HG03565 (cell line): ENCODE data around the gene PPM1L.

ENCODE experiments used
- ATAC-seq: cut with Tn5 transposase; IDR thresholded peaks from one replicate; pipeline ENCODE4 v1.9.1; 2021; ENCODE audit warnings: mild to moderate bottlenecking, moderate library complexity; ENCODE audit not compliant: unreplicated experiment

PPM1L gene

DNA sequence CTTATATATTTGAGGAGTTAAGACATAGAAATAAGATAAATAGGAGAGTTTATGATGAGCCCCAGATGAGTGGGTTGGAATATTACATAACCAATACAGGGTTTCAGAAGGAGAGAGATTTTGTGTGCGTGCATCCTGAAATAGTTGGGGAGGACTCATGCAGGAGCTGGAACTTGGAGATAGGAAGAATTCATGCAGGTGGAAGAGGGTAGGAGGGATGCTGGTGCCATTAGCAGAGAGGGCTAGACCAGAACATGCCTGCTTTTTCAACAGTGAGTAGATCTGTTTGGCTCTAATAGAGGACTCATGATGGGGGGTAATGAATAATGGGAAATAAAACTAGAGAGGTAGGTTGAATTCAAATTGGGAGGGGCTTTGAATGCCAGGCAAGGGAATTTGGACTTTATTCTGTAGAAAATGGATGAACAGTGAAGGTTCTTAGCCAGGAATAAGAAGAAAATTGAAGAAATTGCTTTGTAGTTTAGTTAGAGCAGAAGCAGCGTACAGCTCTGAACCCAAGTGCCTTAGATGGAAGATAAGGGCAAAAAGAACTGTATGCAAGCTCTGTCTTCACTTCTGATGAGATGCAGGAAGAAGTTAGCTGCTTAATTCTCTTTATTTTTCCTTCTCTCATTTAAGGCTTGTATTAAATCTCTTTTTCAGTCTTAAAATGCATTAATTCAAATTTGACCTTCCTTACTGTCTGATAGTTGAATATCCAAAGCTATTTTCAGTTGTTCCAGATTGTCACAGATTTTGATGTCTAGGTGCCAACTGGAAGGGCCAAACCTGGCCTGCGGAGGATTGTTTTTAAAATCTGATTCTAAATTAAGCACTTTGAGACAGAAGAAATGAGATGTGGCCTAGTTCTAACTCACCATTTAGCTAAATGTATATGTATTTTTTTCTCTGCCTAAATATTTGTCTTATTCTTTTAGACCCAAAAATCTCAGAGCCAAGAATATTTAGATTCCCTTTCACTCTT is 86.3 kb downstream of the PPM1L start:
- no peak for ATAC-seq

GRCh38 chr3:160851629-160852210 is 95.7 kb downstream of the PPM1L start:
- no peak for ATAC-seq

DNA sequence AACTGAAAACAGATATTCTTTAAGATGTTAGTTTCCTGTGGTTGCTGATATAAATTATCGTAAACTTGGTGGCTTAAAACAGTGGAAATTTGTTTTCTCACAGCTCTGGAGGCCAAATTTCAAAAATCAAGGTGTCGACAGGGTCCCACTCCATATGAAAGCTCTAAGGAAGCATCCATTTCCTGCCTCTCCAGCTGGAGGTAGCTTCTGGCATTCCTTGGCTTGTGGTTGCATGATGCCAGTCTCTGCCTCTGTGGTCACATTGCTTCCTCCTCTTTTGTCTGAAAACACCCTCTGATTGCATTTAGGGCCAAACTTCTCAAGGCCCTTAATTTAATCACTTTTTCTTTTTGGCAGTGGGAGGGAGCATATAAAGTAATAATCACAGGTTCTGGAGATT is 96.8 kb downstream of the PPM1L start:
- no peak for ATAC-seq

- no peak for ATAC-seq
Observed at GRCh38 chr3:160856450-160856849, 100.4 kb downstream of the PPM1L start.

DNA sequence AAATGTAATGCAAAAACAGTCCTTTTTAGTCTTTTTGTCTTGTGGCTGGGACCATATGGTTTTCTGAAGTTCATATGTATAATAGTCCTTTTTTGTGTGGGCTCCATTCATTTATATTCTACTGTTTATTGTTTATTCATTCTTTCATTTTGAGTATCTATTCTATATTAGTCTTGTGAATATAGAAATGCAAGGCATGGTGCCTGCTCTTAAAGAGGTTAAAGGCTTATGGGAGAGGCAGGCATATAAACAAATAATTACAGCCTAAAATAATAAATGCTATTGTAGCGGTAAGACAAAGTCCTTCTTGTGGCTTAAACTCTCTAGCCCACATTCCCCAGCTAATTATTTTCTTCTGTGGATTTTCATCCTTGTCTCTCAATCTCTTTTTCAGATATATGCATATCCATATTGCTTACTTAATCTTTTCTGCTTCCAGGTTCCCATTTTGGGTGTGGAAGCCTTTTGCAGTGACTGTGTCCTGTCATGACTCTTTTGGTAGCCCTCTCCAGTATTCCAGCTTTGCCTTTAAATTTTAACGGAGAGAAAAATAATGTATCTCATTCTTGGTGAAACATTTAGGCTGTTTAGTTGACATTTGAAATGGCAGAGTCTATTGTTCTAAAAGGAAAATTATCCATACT is 101.6 kb downstream of the PPM1L start:
- ATAC-seq = no peak

- no peak for ATAC-seq
Observed at GRCh38 chr3:160860346-160860745, 104.3 kb downstream of the PPM1L start.

DNA sequence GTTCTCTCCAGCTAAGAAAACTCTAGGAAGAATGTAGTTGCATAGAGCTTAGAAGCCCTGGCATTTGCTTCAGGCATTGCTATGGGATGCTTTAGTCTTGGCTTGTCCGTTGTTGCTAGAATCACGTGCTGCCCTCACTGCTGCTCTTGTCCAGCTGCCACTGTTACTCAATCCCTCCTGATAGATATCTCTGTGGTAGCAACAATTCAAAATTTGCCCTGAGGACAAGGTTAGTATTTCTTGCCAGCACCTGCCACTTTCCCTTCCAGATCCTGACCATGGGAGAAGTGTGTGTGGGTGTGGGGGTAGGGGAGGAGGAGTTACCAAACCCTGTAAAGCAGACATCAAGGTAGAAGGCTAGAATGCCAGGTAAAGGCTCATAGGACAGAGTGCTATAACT is 113.8 kb downstream of the PPM1L start:
- no peak for ATAC-seq

DNA sequence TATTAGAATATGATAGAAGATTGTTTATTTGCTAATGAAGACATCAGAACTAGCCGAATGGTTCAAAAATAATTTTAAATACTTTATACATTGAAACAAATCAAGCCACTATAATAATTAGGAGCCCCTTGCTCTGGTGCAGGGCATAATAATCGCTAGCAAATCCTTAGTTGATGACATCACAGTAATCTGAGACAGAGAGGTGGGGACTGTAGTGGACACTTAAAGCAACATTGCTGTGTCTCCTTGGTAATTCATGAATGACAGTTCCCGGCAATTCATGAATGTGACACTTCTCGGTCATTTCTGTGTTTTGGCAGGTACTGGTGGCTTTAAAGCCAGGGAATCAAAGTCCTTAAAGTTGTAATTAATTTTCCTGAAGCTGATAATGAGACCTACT is 114.3 kb downstream of the PPM1L start:
- no peak for ATAC-seq

DNA sequence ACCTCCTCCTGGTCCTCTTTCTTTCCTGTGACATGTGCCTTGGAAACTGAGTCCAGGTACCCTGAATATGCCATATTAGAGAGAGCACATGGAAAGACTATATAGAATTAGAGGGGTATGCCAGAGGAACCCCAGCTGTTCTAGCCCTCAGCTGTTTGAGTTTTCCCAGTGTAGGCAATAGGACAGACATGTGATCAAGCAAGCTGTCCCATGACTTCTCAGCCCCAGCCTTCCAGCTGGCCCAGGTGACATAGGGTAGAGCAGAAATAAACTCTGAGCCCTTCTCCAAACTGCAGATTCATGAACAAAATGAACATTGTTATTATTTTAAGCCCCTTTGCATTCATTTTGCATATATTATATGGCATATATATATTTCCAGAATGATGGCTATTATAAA is 118.7 kb downstream of the PPM1L start:
- ATAC-seq = no peak

GRCh38 chr3:160876643-160877042 is 120.6 kb downstream of the PPM1L start:
- no peak for ATAC-seq

GRCh38 chr3:160879859-160880258 is 123.8 kb downstream of the PPM1L start:
- no peak for ATAC-seq

DNA sequence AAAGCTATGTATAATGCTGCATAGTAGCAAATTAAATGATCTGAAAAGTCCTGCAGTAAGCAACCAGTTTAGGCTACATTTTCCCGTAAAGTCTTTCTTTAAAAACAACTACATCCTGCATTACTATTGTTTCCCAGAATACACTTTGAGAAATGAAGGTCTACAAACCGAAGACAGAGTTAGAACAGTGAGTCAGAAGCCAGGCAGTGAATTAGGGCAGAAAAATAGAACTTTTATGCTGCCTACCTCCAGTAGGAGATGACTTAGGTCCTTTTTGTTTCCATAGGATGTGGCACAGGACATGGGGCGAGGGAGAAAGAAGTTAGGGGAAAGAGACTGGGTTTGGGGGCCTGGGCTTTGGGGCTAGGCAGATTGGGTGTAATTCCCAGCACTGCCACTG is 127.3 kb downstream of the PPM1L start:
- no peak for ATAC-seq

DNA sequence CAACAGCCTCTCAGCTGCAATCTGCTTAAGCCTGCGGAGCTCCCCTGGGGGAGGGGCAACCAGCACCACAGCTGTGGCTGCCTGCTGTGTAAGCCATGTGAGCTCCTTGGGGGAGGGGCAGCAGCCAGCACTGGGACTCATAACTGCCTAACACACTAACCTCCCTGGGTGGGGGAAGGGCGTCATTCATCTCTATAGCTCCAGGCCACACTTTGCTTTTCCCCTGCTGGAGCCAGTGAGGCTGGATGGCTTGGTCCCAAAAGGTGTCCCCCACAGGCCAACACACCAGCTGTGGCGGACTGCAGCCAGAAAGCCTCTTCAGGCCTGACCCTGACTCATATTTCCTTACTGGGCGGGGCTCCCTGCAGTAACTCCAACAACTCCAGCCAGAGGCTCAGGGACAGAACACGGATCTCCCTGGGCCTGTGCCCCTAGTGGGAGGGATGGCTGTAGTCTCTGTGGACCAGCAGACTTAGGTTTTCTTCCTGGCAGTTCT is 129.8 kb downstream of the PPM1L start:
- ATAC-seq = no peak

DNA sequence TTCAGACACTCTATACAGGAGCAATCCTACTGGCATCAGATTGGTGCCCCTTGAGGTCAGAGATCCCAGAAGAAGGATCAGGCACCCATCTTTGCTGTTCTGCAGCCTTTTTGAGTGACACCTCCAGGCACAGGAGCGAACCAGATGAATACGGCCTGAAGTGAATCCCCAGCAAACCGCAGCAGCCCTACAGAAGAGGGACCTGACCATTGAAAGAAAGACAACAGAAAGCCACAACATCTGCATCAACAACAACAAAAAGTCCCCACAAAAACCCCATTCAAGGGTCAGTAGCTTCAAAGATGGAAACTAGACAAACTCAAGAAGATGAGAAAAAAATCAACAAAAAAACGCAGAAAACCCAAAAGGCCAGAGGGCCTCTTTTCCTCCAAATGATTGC is 130.4 kb downstream of the PPM1L start:
- ATAC-seq = peak; percentile 86

GRCh38 chr3:160893207-160893606 is 137.2 kb downstream of the PPM1L start:
- no peak for ATAC-seq

DNA sequence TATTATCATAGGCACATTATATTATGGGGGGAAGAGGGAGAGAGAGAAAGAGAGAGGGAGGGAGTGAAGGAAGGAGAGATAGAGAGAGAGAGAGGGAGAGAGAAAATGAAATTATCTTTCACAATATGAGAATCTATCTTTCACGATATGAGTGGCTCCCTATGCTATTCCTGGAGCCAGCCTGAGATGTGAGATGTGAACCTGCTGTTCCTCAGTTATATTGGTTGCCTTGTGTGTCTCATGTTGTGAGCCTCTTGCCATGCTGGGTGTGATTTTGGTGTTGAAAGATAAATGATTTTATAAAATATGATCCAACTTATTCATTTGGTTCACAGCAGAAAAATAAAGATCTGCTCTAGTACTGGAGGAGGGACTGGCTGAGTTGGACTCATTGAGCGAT is 148.7 kb downstream of the PPM1L start:
- no peak for ATAC-seq

- no peak for ATAC-seq
Observed at GRCh38 chr3:160906646-160907045, 150.6 kb downstream of the PPM1L start.

- ATAC-seq = no peak
Observed at GRCh38 chr3:160909917-160910316, 153.9 kb downstream of the PPM1L start.

GRCh38 chr3:160911411-160911810 is 155.4 kb downstream of the PPM1L start:
- no peak for ATAC-seq

DNA sequence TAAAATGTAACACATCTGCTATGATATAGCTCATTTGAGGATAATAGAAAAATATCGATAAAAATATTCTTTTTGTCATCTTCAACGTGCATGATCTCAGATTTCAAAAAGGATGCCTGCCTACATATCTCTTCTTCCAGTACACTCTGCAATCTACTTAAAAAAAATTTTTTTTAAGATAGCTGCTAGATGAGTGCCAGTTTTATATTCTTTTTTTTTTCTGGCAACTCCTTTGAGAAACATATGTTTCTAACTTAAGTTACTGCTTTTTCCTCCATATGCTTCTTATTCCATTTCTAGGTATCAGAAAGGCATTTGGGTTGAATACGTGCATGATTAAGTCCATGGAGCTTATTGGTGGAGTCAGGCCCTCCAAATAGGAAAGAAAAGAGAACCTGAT is 160.4 kb downstream of the PPM1L start:
- ATAC-seq = no peak

GRCh38 chr3:160919942-160920341 is 163.9 kb downstream of the PPM1L start:
- no peak for ATAC-seq
